ENCODE measurements around the gene FMO1. TPM values are rescaled to one million over a fixed set of nuclear protein-coding genes. Genes with fewer than 3 reads are reported as not detected.

The FMO1 gene
- total RNA-seq, 1 experiment from 2014 or later: not detected

GRCh38 chr1:171277534-171277933 is 29.2 kb downstream of the FMO1 start:
- no peak overlapping the region for H3K9ac ChIP-seq (ENCODE audit: extremely low read depth, insufficient read length, low read length)
- no peaks in the 10 kb centered on the region for H3K23me2 ChIP-seq (ENCODE audit: insufficient read length, low read depth, low read length, poor library complexity, severe bottlenecking)
- no peak overlapping the region for H3K27ac Mint-ChIP-seq
- H3K79me2 ChIP-seq (ENCODE audit: insufficient read depth, low read length): no peaks in the 10 kb centered on the region
- no peak overlapping the region for H3K4me2 ChIP-seq (ENCODE audit: insufficient read depth, insufficient read length, low read length)
- H3T11ph ChIP-seq (ENCODE audit: low read length): no peak overlapping the region
- H3K4ac ChIP-seq (ENCODE audit: low read depth, low read length): no peak overlapping the region
- no peak overlapping the region for H3K27ac ChIP-seq (ENCODE audit: insufficient read length, low read depth, low read length)
- no peaks in the 10 kb centered on the region for H4K20me1 ChIP-seq (ENCODE audit: control insufficient read depth, insufficient read depth, insufficient read length)
- H4K91ac ChIP-seq (ENCODE audit: insufficient read length, low read depth, low read length): no peak overlapping the region
- no peak overlapping the region for H3K56ac ChIP-seq (ENCODE audit: insufficient read length, low read depth, low read length)
- no peak overlapping the region for H2BK120ac ChIP-seq (ENCODE audit: low read depth, low read length, poor library complexity, severe bottlenecking)
- no peak overlapping the region for H3K4me3 Mint-ChIP-seq
- H3K18ac ChIP-seq (ENCODE audit: insufficient read length, low read depth, low read length): no peak overlapping the region
- H3K27me3 ChIP-seq (ENCODE audit: insufficient read depth, low read length): no peaks in the 10 kb centered on the region
- no peak overlapping the region for H2BK12ac ChIP-seq (ENCODE audit: insufficient read length, low read depth, low read length)
- H3K14ac ChIP-seq (ENCODE audit: insufficient read depth, low read length): no peak overlapping the region
- no peak overlapping the region for H2BK5ac ChIP-seq (ENCODE audit: insufficient read length, low read length)
- H2AK5ac ChIP-seq (ENCODE audit: insufficient read length, low read length): no peak overlapping the region
- H3K4me1 ChIP-seq (ENCODE audit: insufficient read depth, low read length): peaks cover 6% of the 10 kb centered on the region
- H3K36me3 Mint-ChIP-seq (ENCODE audit: insufficient read depth in 1 of 3, low read depth in 3 of 3): peaks cover 0 to 4% (median 0%) of the 10 kb centered on the region in 3 experiments; a peak in 1 of 7 replicates
- DNase-seq: no peak
- H3K79me1 ChIP-seq (ENCODE audit: insufficient read depth, low read depth, low read length, poor library complexity, severe bottlenecking): no peaks in the 10 kb centered on the region
- H3K9me3 ChIP-seq (ENCODE audit: control insufficient read depth, low read depth, low read length): no peaks in the 10 kb centered on the region
- no peak overlapping the region for H2AFZ ChIP-seq (ENCODE audit: low read length)
- WGBS (ENCODE audit: extremely low coverage, insufficient read length, low lambda C conversion rate): no CpG with 5 or more reads among the region's 2 CpGs
- TF ChIP-seq CTCF (conservative IDR thresholded peaks at IDR 0.05): no peak
- no peak overlapping the region for H2BK20ac ChIP-seq (ENCODE audit: low read depth, low read length, poor library complexity, severe bottlenecking)
- no peaks in the 10 kb centered on the region for H3K9me3 Mint-ChIP-seq
- H2BK15ac ChIP-seq (ENCODE audit: low read depth, low read length): no peak overlapping the region
- H3K27me3 Mint-ChIP-seq (ENCODE audit: low read depth): no peaks in the 10 kb centered on the region; the same call in 1 of the 2 replicates
- no peak overlapping the region for H4K5ac ChIP-seq (ENCODE audit: insufficient read length, low read depth, low read length)
- no peak overlapping the region for H3K23ac ChIP-seq (ENCODE audit: insufficient read length, low read depth, low read length)
- no peak overlapping the region for H4K8ac ChIP-seq (replicated peaks; ENCODE audit: insufficient read length, low read depth, low read length)
- peaks cover 7 to 16% of the 10 kb centered on the region in 2 experiments for H3K4me1 Mint-ChIP-seq

Measured in H9 (cell line).